ENCODE results near the gene DCTN5.
A peak's percentile ranks its signal among the peaks of the same experiment; 100 is the strongest.

Gene DCTN5

DNA sequence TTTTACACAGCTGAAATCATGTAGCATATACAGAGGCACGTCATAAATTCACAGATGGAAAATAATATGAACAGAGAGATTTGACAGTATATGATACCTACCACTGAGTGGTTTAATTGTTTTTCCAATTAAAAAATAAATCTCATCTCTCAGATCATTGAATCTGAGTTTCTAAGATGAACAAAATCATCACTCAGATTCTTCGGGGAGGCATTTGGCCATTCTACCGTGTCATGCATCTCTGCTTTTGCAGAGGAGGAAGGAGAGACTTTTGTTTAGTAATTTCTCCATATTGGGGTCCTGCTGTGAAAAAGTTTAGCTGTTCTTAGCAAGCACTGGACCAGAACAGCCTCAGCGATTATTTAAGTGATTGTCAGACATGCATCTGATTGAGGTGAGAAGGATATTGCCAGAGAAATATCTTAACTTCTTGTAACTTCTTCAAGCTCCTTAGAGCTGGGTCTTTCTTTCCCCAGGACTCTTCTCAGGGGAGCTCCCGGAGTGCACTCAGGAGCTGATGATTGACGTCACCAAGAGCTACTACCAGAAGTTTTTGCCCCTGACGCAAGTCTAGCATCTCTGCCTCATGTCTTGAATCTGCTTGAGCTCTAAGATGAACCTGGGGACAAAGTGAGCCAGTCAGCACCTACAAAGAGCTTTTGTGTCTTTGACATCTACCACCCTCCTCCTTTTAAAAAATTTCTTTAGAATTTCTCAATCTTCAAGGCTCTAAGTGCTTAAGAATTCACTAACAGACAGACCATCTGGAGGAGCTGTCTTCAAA, 25.5 kb downstream of the DCTN5 start:
- DNase-seq, result no peak

GRCh38 chr16:23667355-23667659, 26.0 kb downstream of the DCTN5 start:
- DNase-seq, result no peak

GRCh38 chr16:23668225-23668624, 27.0 kb downstream of the DCTN5 start:
- no peak for DNase-seq

DNA sequence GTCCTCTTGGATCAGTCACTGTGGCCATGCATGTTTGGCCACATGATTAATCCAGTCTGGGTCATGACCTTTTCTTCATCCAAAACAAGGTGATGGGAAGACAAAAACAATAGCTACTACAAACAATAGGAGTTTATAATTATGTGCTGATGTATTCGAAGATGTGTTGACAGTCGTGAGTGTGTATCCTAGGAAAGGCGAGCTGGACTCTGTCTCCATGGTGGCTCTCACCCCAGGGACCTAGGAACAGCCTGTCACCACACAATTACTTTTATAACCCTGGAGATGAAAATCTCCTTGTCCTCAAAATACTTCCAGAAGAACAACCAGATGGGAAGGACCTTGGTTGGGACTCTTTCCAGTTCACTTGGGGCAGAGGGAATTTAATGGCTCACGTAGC, 27.6 kb downstream of the DCTN5 start:
- no peak for DNase-seq

DNA sequence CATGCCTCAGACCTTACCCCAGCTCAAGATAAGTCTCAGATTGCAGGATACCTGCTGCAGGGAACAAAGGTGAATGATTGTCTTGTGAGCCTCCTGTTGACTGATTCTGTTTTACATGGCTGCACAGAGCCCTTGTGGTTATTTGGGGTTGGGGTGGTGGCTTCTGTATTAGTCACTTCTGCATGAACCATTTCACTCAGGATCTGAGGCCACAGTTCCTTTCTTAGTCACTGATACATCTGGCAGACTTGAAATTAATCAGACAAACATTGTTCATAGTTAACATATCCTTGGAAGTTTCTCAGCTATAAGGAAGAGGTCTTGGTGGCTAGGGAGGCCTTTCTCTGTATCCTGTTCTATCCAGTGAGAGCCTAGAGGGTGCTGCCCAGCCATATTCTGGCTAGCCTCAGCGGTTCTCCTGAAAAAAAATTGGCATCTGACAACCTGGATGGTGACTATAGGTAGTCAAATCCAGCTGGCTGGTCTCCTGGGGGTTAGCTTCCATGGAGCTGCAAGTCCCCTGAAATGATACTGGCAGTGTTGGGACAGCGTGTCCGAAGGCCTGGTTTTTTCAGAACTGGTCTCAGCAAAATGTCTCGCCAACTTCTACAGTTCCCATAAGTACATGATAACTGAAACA, 29.0 kb downstream of the DCTN5 start:
- DNase-seq, result no peak

GRCh38 chr16:23673971-23674614, 32.8 kb downstream of the DCTN5 start:
- DNase-seq, result no peak

- DNase-seq, result no peak
Observed at GRCh38 chr16:23676924-23677480, 35.7 kb downstream of the DCTN5 start.

DNA sequence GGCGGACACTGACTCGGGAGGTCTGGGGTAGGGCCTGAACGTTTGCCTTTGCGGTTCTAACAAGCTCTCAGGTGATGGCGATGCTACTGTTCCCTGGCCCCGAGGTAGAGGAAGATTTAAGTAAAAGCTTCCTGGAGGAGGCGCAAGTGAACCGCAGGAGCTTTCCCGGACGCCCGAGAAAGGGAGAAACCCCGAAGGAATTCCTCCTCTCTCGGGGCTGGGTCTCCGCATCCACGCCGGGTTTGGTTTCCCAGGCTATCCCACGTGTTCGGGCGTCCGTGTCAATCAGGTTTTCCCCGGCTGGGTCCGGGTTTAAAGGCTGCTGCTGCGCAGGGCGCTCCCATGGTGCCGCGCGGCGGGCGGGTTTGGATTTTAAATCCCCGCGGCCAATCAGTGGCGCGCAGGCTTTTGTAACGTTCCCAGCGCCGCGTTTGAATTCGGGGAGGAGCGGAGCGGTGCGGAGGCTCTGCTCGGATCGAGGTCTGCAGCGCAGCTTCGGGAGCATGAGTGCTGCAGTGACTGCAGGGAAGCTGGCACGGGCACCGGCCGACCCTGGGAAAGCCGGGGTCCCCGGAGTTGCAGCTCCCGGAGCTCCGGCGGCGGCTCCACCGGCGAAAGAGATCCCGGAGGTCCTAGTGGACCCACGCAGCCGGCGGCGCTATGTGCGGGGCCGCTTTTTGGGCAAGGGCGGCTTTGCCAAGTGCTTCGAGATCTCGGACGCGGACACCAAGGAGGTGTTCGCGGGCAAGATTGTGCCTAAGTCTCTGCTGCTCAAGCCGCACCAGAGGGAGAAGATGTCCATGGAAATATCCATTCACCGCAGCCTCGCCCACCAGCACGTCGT, 37.4 kb downstream of the DCTN5 start, which contains the start of gene PLK1:
PLK1 (plus strand) TSS at position 460 of the 844 bp plus-strand sequence; CDS start at position 504, 44 bp downstream.
- DNase-seq, result peak; percentile 89

DNA sequence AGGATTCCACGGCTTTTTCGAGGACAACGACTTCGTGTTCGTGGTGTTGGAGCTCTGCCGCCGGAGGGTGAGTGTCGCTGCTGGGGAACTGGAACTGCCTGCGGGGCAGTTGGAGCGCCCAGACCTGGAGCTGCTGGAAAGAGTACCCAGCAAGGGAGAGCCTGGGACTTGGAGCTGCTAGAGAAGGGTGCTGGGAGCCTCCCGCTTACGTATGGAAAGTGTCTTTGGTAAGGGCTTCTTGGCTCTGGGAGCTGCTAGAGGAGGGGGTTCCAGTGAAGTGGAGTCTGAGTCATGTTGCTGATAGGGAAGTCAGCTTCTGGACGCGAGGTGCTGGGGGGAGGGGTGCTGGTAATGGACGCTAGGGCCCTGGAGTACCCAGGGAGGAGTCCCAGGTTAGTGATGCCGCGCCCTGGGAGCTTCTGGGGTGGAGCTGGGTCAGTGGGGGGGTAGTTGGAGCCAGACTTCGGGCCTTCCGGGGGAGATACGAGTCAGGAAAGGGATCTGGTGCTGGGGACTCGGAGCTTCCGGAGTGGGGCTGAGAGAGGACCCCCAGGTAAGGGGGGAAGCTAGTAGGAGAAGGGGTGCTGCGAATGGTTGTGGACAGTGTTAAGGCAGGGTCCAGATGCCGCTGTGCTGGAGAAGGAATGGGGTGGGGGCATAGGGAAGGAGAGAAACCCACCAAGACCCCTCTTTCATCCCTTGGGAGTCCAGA, 38.2 kb downstream of the DCTN5 start:
- peak; percentile 30 for DNase-seq

GRCh38 chr16:23679986-23680336, 38.7 kb downstream of the DCTN5 start:
- DNase-seq, result no peak

DNA sequence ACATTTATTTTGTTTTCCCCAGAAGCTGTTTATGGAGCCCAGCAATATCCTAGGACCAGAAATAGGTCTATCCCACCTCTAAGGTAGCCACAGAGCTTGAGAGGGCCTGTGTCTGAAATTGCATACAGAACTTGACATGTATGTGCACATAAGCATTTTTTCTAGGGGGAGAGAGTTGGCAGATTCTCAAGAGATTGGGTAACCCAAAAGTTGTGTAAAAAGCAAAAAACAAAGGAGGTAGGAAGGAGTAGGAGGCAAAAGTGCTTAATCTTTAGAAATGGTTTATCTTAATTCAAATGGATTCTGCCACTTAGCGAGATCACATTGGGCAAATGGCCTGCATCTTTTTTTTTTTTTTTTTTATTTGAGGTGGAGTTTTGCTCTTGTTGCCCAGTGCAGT, 40.9 kb downstream of the DCTN5 start:
- no peak for DNase-seq

DNA sequence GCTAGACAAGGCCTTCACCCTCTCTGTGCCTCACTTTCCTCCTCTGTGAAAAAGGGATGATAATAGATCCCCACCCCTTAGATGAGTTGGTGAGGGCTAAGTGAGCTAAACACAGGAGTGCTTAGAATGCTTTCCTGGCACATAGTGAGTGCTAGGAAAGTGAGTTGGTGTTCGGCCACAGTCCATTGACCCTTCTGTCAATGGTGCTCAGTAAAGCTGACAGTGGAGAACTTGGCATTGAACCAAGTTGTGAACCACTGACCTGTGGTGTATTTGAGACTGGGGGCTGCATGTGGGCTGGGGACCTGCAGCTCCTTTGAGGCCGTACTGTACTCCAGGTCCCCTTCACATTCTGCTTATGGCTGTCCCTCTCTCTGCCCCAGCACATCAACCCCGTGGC, 42.2 kb downstream of the DCTN5 start:
- no peak for DNase-seq

DNA sequence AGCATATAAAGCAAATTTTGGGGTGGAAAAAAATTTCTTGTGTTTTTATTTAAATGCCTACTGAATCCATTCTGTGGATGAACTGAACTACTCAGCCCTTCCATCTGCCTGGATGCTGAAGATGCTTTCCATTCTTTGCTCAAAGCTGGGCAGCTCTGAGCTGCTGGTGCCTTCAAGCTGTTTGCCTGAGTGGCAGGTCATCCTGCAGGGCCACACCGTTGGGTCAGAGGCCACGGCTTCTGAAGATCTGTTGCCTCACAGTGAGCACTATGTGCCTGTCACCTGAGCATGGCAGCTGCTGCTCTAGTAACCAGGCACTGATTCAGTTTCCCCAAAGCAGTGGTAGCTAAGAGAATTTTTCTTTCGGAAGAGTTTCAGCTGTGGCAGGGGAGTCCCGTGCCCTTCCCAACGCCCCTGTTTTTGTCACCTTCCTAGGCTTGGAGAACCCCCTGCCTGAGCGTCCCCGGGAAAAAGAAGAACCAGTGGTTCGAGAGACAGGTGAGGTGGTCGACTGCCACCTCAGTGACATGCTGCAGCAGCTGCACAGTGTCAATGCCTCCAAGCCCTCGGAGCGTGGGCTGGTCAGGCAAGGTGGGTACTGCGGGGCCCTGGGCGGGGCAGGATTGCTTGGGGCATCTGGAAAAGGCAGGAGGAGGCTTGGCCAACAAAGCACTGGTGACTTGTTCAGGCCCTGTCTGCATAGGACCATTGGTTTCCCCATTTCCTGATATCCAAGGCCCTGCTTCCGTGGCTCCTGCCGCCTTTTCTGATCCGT, 46.0 kb downstream of the DCTN5 start:
- no peak for DNase-seq

DNA sequence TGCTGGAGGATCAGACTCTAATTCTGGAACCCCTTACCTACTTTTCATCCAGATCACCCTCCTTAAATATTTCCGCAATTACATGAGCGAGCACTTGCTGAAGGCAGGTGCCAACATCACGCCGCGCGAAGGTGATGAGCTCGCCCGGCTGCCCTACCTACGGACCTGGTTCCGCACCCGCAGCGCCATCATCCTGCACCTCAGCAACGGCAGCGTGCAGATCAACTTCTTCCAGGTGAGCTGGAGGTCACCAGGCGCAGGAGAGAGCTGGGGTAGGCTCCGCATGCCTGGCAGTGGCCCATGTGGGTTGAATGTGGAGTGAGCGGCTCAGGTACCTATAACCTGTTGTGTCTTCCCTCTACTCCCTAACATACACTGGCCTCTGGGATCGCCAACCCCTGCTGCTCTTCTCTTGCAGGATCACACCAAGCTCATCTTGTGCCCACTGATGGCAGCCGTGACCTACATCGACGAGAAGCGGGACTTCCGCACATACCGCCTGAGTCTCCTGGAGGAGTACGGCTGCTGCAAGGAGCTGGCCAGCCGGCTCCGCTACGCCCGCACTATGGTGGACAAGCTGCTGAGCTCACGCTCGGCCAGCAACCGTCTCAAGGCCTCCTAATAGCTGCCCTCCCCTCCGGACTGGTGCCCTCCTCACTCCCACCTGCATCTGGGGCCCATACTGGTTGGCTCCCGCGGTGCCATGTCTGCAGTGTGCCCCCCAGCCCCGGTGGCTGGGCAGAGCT, 48.3 kb downstream of the DCTN5 start:
- no peak for DNase-seq

DNA sequence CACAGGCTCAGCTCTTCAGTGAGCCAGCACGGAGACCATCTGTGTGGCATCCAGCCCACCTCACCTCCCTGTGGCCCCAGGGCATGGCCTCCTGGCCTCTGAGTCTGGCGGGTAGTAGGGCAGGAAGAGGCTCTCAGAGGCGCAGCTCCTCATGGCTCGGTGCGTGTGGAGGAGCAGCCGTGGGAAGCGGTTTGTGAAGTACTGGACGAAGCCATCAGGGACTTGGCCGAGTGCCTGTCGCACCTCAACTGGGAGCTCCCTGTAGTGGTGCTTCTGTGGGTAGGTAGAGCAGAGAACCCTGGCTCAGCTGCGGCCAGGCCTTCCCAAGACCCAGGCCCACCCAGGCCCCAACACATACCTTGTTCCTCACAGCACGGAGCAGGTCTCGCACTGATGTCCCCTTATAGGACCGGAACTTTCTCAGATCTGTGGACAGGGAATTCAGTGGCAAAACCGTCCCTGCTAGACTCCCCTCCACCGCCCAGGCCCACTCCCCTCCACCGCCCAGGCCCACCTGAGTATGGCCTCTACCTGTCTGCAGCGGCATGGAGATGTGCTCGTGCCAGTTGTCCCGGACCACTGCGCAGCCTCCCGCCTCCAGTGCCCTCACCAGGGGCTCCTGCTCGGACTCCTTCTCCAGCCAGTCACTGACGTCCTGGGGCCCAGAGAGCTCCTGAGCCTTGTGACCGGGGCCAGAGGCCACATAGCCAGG, 49.7 kb downstream of the DCTN5 start:
- DNase-seq, result no peak

- DNase-seq, result no peak
Observed at GRCh38 chr16:23691483-23692189, 50.4 kb downstream of the DCTN5 start.

DNA sequence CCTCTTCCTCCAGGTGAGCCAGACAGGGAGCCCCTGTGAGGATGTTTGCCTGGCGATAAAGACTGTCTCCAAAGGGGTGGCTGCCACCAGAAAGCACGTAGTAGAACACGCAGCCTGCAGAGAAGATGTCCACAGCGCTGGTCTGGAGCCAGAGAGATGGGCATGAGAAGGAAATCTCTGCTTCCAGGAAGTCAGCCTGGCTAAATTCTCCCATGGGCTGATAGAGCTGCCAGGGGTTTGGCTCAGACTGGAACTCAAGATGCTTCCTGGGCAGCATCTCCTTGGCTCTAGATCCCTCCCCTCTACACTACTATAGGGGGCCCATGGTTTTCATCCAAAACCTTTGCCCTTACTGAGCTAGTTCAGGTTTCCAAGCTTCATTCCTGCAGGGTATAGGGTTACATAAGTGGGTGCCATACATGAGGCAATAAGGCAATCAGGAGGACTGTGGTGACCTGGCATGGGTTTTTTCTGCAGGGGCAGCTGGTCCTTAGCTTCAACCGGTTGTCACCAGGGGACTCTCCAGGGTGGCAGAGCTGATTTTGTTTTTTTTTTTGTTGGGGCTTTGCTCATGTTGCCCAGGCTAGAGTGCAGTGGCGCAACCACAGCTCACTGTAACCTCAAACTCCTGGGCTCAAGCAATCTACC, 51.0 kb downstream of the DCTN5 start:
- no peak for DNase-seq

DNA sequence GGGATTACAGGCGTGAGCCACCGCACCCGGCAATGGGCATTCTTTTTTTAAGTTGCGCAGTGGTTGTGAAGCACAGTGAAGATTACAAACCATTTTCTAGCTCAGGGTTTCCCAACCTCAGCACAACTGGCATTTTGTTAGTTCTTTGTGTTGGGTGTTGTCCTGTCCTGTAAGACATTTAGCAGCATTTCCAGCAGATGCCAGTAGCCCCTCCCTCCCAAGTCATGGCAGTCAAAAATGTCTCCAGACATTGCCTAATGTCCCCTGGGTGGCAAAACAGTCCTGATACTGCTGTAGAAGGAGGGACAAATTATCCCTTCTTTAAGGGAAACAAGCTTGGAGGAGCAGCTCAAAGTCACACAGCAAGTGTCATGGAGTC, 53.0 kb downstream of the DCTN5 start:
- no peak for DNase-seq

All from right hindlimb (tissue), 1 donor.